Gastrocnemius medialis (tissue), 4 donors: ENCODE results near the gene CXXC4. TPM values are rescaled to one million over a fixed set of nuclear protein-coding genes. Genes with fewer than 3 reads are reported as not detected.

ENCODE experiments used
- ATAC-seq, 2 donors: fragments of 150-250 bp; one replicate each; pipeline ENCODE4 v1.9.1; 2016
- DNase-seq, 2 donors: peaks; one replicate each; pipeline ENCODE4 v3.0.0-alpha.2; 2019
- H3K27ac ChIP-seq, 4 donors: fragments of 200-600 bp; sonication (generic); 1 replicate in 1 of 4; 2 replicates in 3 of 4; pipeline ENCODE4 v1.5.1; 2016 to 2018; ENCODE audit warnings: mild to moderate bottlenecking in 2 of 4, moderate library complexity in 1 of 4
- H3K27me3 ChIP-seq, 3 donors: fragments of 200-600 bp; sonication (generic) in 2 of 3; 1 replicate in 1 of 3; 2 replicates in 2 of 3; pipeline versions ENCODE4 v1.5.1 to v1.6.0; 2016 to 2019; ENCODE audit warnings: mild to moderate bottlenecking in 1 of 3, moderate library complexity in 1 of 3
- H3K36me3 ChIP-seq, 2 donors: fragments of 200-600 bp; sonication (generic) in 1 of 2; one replicate each; pipeline ENCODE4 v1.5.1; 2017 to 2018
- H3K4me1 ChIP-seq, 2 donors: fragments of 200-600 bp; sonication (generic) in 1 of 2; one replicate each; pipeline ENCODE4 v1.5.1; 2016 to 2017; ENCODE audit warnings: mild to moderate bottlenecking in 2 of 2
- H3K4me3 ChIP-seq, 4 donors: fragments of 200-600 bp; sonication (generic) in 3 of 4; 1 replicate in 1 of 4; 2 replicates in 3 of 4; pipeline ENCODE4 v1.5.1; 2016 to 2019; ENCODE audit warnings: mild to moderate bottlenecking in 2 of 4
- H3K9me3 ChIP-seq, 3 donors: fragments of 200-600 bp; sonication (generic) in 2 of 3; 1 replicate in 1 of 3; 2 replicates in 2 of 3; pipeline ENCODE4 v1.5.1; 2016 to 2019
- CTCF ChIP-seq, 5 experiments: fragments of 450-650 bp in 3 of 5; fragments of 200-600 bp in 2 of 5; sonication (generic) in 2 of 5; IDR thresholded peaks in 4 of 5; conservative IDR thresholded peaks in 1 of 5; 1 replicate in 4 of 5; 2 replicates in 1 of 5; pipeline ENCODE4 v1.5.1; 2016 to 2019; ENCODE audit warnings: antibody characterized with exemption in 5 of 5, mild to moderate bottlenecking in 3 of 5, moderate library complexity in 3 of 5
- POLR2A ChIP-seq, 2 donors: fragments of 450-650 bp; IDR thresholded peaks; one replicate each; pipeline ENCODE4 v1.6.1; 2017; ENCODE audit warnings: antibody characterized with exemption in 2 of 2, mild to moderate bottlenecking in 2 of 2, moderate library complexity in 2 of 2
- in situ Hi-C, 4 donors: fragments of 200-750 bp; cut with MboI; loops; one replicate each; pipeline versions ENCODE4 v1.15.0 to v1.8.0; 2017; ENCODE audit warnings: low sequenced_read_pairs in 4 of 4
- intact Hi-C: fragments of 100-400 bp; cut with DNase I; formaldehyde crosslinking; loops from one replicate; pipeline ENCODE4 v1.15.1; 2023; ENCODE audit warnings: low total_unique reads
- total RNA-seq, 4 donors: library from RNA; depleted of rRNA; stranded (reverse); fragments of >200 nt; gene quantifications; one replicate each; pipeline versions ENCODE4 v1.1.0 to v1.2.3, GENCODE V29; 2016

Gene CXXC4
- total RNA-seq, 4 donors from 2014 or later, result 0.17 to 0.36 (median 0.24) TPM; not detected in 1

- TF ChIP-seq POLR2A (IDR thresholded peaks at IDR 0.05), result no peak
- TF ChIP-seq CTCF (IDR thresholded peaks at IDR 0.05 in 4 of 5, conservative IDR thresholded peaks at IDR 0.05 in 1 of 5), result no peak
- Histone ChIP-seq H3K4me1 (peaks cover 0 to 2% of the 10 kb centered on the region in 2 donors), H3K9me3 (no peaks in the 10 kb centered on the region), H3K4me3 (no peak overlapping the region), H3K36me3 (no peaks in the 10 kb centered on the region), H3K27me3 (peaks cover 4 to 12% (median 8%) of the 10 kb centered on the region in 3 donors), H3K27ac (no peak overlapping the region)
- in situ Hi-C loops, result no loop called here
- intact Hi-C loops, result no loop called here
- DNase-seq (no peak), ATAC-seq (no peak)
Measured at GRCh38 chr4:104501290-104501689, 6.6 kb upstream of the CXXC4 start.

GRCh38 chr4:104500442-104500841, 5.7 kb upstream of the CXXC4 start:
- H3K4me1 ChIP-seq, result peaks cover 4 to 10% of the 10 kb centered on the region in 2 donors
- in situ Hi-C loops (no loop called here), intact Hi-C loops (no loop called here)
- H3K27me3 ChIP-seq, result peaks cover 8 to 20% (median 11%) of the 10 kb centered on the region in 3 donors
- TF ChIP-seq CTCF (IDR thresholded peaks at IDR 0.05 in 4 of 5, conservative IDR thresholded peaks at IDR 0.05 in 1 of 5) (no peak), POLR2A (IDR thresholded peaks at IDR 0.05) (no peak)
- H3K4me3 ChIP-seq, result no peak overlapping the region
- H3K9me3 ChIP-seq, result no peaks in the 10 kb centered on the region
- ATAC-seq (no peak), DNase-seq (no peak)
- peak overlapping the region in 3 of 4 donors; percentile 14 to 57 (median 25) for H3K27ac ChIP-seq
- H3K36me3 ChIP-seq, result no peaks in the 10 kb centered on the region

GRCh38 chr4:104494185-104494584, 509 bp downstream of the CXXC4 start:
- DNase-seq, result no peak
- no peak for TF ChIP-seq POLR2A (IDR thresholded peaks at IDR 0.05)
- no peak for TF ChIP-seq CTCF (IDR thresholded peaks at IDR 0.05 in 4 of 5, conservative IDR thresholded peaks at IDR 0.05 in 1 of 5)
- Histone ChIP-seq H3K36me3 (no peaks in the 10 kb centered on the region), H3K4me3 (peak overlapping the region; percentile 57 to 63 (median 62)), H3K9me3 (no peaks in the 10 kb centered on the region), H3K27ac (peak overlapping the region; percentile 49 to 72 (median 62)), H3K27me3 (peaks cover 15 to 42% (median 20%) of the 10 kb centered on the region in 3 donors), H3K4me1 (peaks cover 11 to 18% of the 10 kb centered on the region in 2 donors)
- ATAC-seq, result no peak
- intact Hi-C loops, result loop anchor here (5.0 kb wide), 1 partner anchor 978 kb away; the partner anchor contains the start of gene PPA2
- in situ Hi-C loops, result no loop called here

GRCh38 chr4:104493081-104493831, 1.4 kb downstream of the CXXC4 start:
- in situ Hi-C loops (no loop called here), intact Hi-C loops (loop anchor here (5.0 kb wide), 1 partner anchor 979 kb away; the partner anchor contains the start of gene PPA2)
- H3K27me3 ChIP-seq, result peaks cover 15 to 37% (median 20%) of the 10 kb centered on the region in 3 donors
- H3K9me3 ChIP-seq, result no peaks in the 10 kb centered on the region
- no peaks in the 10 kb centered on the region for H3K36me3 ChIP-seq
- ATAC-seq (no peak), DNase-seq (no peak)
- H3K4me3 ChIP-seq, result no peak overlapping the region
- TF ChIP-seq POLR2A (IDR thresholded peaks at IDR 0.05), result no peak
- TF ChIP-seq CTCF (IDR thresholded peaks at IDR 0.05 in 4 of 5, conservative IDR thresholded peaks at IDR 0.05 in 1 of 5), result no peak
- peaks cover 11 to 18% of the 10 kb centered on the region in 2 donors for H3K4me1 ChIP-seq
- H3K27ac ChIP-seq, result no peak overlapping the region
